Chondrocyte (in vitro differentiated cells): Measurements from ENCODE around the gene BRD7. TPM values are rescaled to one million over a fixed set of nuclear protein-coding genes. Genes with fewer than 3 reads are reported as not detected.

Source experiments
- DNase-seq: peaks from one replicate; pipeline ENCODE4 v3.0.0; 2021; ENCODE audit warnings: mixed read lengths, low spot score
- H3K27ac Mint-ChIP-seq: one replicate; pipeline ENCODE4 v1.8.0; 2021; ENCODE audit warnings: mild to moderate bottlenecking, moderate library complexity, mixed read lengths; ENCODE audit not compliant: unreplicated experiment
- H3K27me3 Mint-ChIP-seq: 2 replicates; pipeline ENCODE4 v1.8.0; 2021; ENCODE audit warnings: low read depth, mixed read lengths
- H3K36me3 Mint-ChIP-seq: 2 replicates; pipeline ENCODE4 v1.8.0; 2021; ENCODE audit warnings: low read depth, mixed read lengths
- H3K4me1 Mint-ChIP-seq: 2 replicates; pipeline ENCODE4 v1.8.0; 2021; ENCODE audit warnings: low read depth, mild to moderate bottlenecking, mixed read lengths
- H3K4me3 Mint-ChIP-seq: one replicate; pipeline ENCODE4 v1.8.0; 2021; ENCODE audit warnings: mild to moderate bottlenecking, moderate library complexity, mixed read lengths; ENCODE audit not compliant: unreplicated experiment
- H3K9me3 Mint-ChIP-seq: 2 replicates; pipeline ENCODE4 v1.8.0; 2021; ENCODE audit warnings: low read depth, mixed read lengths
- CTCF ChIP-seq: fragments of 200-600 bp; sonication (generic); IDR thresholded peaks from 2 replicates; pipeline ENCODE4 v1.5.0; 2021; ENCODE audit warnings: antibody characterized with exemption, mild to moderate bottlenecking, moderate library complexity
- total RNA-seq: library from RNA; stranded (reverse); gene quantifications from 3 replicates; pipeline ENCODE4 v1.2.1, GENCODE V29; 2021

Gene BRD7
- total RNA-seq, 1 donor from 2014 or later: 47.6 TPM

- peak; percentile 41 for DNase-seq
- Mint-ChIP-seq H3K4me1 (no peaks in the 10 kb centered on the region), H3K4me3 (no peak overlapping the region), H3K27ac (no peak overlapping the region), H3K9me3 (peaks cover 7% of the 10 kb centered on the region), H3K27me3 (no peaks in the 10 kb centered on the region), H3K36me3 (peaks cover under 1% of the 10 kb centered on the region)
- no peak for TF ChIP-seq CTCF
These were observed 93.7 kb downstream of the BRD7 start for GRCh38 chr16:50275098-50275415.

- peaks cover 5% of the 10 kb centered on the region for H3K9me3 Mint-ChIP-seq
- H3K36me3 Mint-ChIP-seq: no peaks in the 10 kb centered on the region
- H3K27ac Mint-ChIP-seq: no peak overlapping the region
These were observed 94.3 kb downstream of the BRD7 start for GRCh38 chr16:50274326-50275097.

GRCh38 chr16:50273888-50274325 lies 94.9 kb downstream of the BRD7 start:
- no peaks in the 10 kb centered on the region for H3K27me3 Mint-ChIP-seq
- no peaks in the 10 kb centered on the region for H3K36me3 Mint-ChIP-seq
- TF ChIP-seq CTCF: no peak
- DNase-seq: peak; percentile 68
- H3K9me3 Mint-ChIP-seq: peaks cover 5% of the 10 kb centered on the region
- H3K27ac Mint-ChIP-seq: no peak overlapping the region
- H3K4me1 Mint-ChIP-seq: no peaks in the 10 kb centered on the region
- no peak overlapping the region for H3K4me3 Mint-ChIP-seq

More at GRCh38 chr16:50274326-50275097, 94.3 kb downstream of the BRD7 start:
- Mint-ChIP-seq H3K27me3 (no peaks in the 10 kb centered on the region), H3K4me1 (no peaks in the 10 kb centered on the region), H3K4me3 (no peak overlapping the region)
- peak; percentile 55 for DNase-seq
- TF ChIP-seq CTCF: no peak

- H3K9me3 Mint-ChIP-seq: peaks cover 3% of the 10 kb centered on the region
- no peak for TF ChIP-seq CTCF
- no peaks in the 10 kb centered on the region for H3K4me1 Mint-ChIP-seq
- no peak for DNase-seq
- H3K27ac Mint-ChIP-seq: no peak overlapping the region
- H3K27me3 Mint-ChIP-seq: no peaks in the 10 kb centered on the region
- H3K36me3 Mint-ChIP-seq: no peaks in the 10 kb centered on the region
- H3K4me3 Mint-ChIP-seq: no peak overlapping the region
These were observed 95.5 kb downstream of the BRD7 start for GRCh38 chr16:50273382-50273690.

- Mint-ChIP-seq H3K9me3 (no peaks in the 10 kb centered on the region), H3K27me3 (no peaks in the 10 kb centered on the region), H3K4me3 (no peak overlapping the region), H3K27ac (no peak overlapping the region), H3K36me3 (no peaks in the 10 kb centered on the region), H3K4me1 (no peaks in the 10 kb centered on the region)
- no peak for TF ChIP-seq CTCF
- DNase-seq: peak; percentile 36
These were observed 96.0 kb downstream of the BRD7 start for GRCh38 chr16:50272687-50273381.
